ENCODE measurements around the gene MUSK.
"Not testable (repeated sequence)": the region's sequence is repeated elsewhere in the genome, so short reads cannot be mapped to it uniquely, and the experiment has no call there.

The MUSK gene

DNA sequence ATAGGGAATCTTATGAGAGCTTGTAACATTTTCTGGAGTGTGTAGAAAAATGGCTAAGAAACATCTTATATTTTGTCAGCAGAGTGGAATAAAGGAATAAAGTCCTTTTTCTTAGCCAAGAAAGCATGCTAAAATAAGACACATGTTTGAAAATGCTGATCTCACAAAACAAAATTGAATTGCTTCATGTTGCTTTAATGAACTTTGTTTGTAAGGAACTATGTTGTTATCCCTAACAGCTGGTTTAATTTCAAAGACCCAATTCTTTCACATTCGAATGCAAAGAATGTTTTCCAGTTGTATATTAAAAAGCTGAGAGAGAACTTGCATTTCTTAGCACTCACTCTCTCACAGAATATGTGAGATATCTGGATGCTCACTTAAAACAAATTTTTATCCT, 107.6 kb downstream of the MUSK start:
- in situ Hi-C loops (cut with MboI; ENCODE audit: low sequenced_read_pairs, unreplicated experiment) = no loop called here
- no peak for DNase-seq (ENCODE audit: low spot score)
- no peak for TF ChIP-seq CTCF (IDR thresholded peaks at IDR 0.05; ENCODE audit: borderline replicate concordance, control extremely low read depth, extremely low read depth, insufficient read depth, missing control alignments)

DNA sequence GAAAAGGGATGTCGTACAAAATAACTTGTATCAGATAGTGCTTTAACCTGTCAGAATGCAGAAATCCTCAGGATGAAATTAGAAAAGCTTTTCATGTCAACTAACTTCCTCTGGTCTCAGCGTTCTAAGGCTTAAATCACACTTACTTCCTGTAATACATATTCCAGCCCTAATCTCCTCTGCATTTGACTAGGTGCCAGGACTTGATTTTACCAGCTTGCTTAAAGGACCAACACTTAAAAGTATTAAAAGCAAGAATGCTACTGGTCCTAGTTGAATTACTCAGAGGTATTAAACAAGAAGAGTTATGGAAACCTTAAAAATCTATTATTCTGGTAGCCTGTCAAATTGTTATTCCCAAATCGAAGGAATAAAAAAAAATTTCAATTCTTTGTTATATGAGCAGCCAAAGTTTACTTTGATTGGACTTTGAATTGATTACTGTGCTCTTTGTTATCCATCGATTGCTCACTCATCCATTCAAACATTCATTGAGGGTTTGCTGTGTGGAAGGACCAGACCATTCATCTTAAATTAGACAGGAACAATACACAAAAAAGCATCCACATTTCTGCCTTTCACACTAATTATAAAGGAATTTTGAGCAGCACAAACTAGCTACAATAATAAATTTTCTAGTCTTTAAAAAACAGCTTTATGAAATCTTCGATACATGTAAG, 108.7 kb downstream of the MUSK start:
- no peak for TF ChIP-seq CTCF (IDR thresholded peaks at IDR 0.05; ENCODE audit: borderline replicate concordance, control extremely low read depth, extremely low read depth, insufficient read depth, missing control alignments)
- in situ Hi-C loops (cut with MboI; ENCODE audit: low sequenced_read_pairs, unreplicated experiment) = no loop called here
- DNase-seq (ENCODE audit: low spot score) = no peak

DNA sequence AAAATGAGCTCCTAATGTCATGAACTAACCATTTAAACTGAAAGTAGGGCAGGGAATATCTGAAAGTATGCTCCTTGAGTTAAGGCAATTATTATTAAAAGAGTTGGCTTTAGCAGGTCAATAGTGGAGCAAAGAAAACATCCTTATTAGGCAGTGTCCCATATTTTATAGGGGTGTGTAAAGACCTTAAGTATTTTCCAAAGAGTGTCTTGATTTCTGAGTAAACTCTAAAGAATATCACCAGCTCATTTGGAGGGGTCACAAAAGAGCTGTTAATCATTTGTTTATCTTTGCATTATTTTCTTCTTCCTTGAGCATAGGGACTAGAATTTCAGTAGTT, 109.3 kb downstream of the MUSK start:
- DNase-seq (ENCODE audit: low spot score) = no peak
- no peak for TF ChIP-seq CTCF (IDR thresholded peaks at IDR 0.05; ENCODE audit: borderline replicate concordance, control extremely low read depth, extremely low read depth, insufficient read depth, missing control alignments)
- in situ Hi-C loops (cut with MboI; ENCODE audit: low sequenced_read_pairs, unreplicated experiment) = no loop called here

GRCh38 chr9:110782701-110783100, 114.1 kb downstream of the MUSK start:
- in situ Hi-C loops (cut with MboI; ENCODE audit: low sequenced_read_pairs, unreplicated experiment) = no loop called here
- TF ChIP-seq CTCF (IDR thresholded peaks at IDR 0.05; ENCODE audit: borderline replicate concordance, control extremely low read depth, extremely low read depth, insufficient read depth, missing control alignments) = no peak
- no peak for DNase-seq (ENCODE audit: low spot score)

DNA sequence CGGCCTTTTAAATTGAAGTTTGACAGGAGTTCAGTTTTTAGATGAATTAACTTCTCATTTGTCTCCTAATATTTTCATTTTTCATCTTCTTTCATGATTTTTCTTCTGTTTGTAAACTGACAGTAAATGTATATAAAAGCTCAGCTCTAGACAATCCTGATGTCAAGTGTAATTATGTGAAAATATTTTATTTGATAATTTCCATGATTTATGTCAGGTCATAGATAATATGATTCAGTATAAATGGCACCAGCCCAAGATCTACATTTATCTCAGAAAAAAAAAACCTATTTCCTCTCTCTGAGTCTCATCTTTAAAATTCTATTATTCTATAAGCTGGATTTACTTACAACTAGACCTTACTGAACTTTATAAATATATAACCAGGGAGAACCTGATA, 115.7 kb downstream of the MUSK start:
- in situ Hi-C loops (cut with MboI; ENCODE audit: low sequenced_read_pairs, unreplicated experiment) = no loop called here
- DNase-seq (ENCODE audit: low spot score) = no peak
- TF ChIP-seq CTCF (IDR thresholded peaks at IDR 0.05; ENCODE audit: borderline replicate concordance, control extremely low read depth, extremely low read depth, insufficient read depth, missing control alignments) = no peak

- in situ Hi-C loops (cut with MboI; ENCODE audit: low sequenced_read_pairs, unreplicated experiment) = no loop called here
- TF ChIP-seq CTCF (IDR thresholded peaks at IDR 0.05; ENCODE audit: borderline replicate concordance, control extremely low read depth, extremely low read depth, insufficient read depth, missing control alignments) = no peak
- no peak for DNase-seq (ENCODE audit: low spot score)
Observed at GRCh38 chr9:110785166-110785565, 116.6 kb downstream of the MUSK start.

- DNase-seq (ENCODE audit: low spot score); in situ Hi-C loops (cut with MboI; ENCODE audit: low sequenced_read_pairs, unreplicated experiment): not testable (repeated sequence)
Observed at GRCh38 chr9:110788396-110788795, 119.8 kb downstream of the MUSK start.

All from GM13976 (cell line).